CD4-positive, alpha-beta T cell (primary cell): Measurements from ENCODE around the gene HIRIP3. TPM values are rescaled to one million over a fixed set of nuclear protein-coding genes. Genes with fewer than 3 reads are reported as not detected.
"Not testable (repeated sequence)": the region's sequence is repeated elsewhere in the genome, so short reads cannot be mapped to it uniquely, and the experiment has no call there.

ENCODE experiments used
- ATAC-seq: fragments of 200-7000 bp; cut with Tn5 transposase; one replicate; pipeline ENCODE4 v1.10.0; 2022; ENCODE audit warnings: mild to moderate bottlenecking; ENCODE audit not compliant: poor library complexity
- CTCF ChIA-PET: fragments of 350-600 bp; sonication (Branson Sonifier 250); formaldehyde crosslinking; loops from one replicate; lab custom pipeline; 2021; ENCODE audit warnings: antibody characterized with exemption, inconsistent platforms; lab: Charles Lee
- POLR2A ChIA-PET: fragments of 350-600 bp; sonication (Branson Sonifier 250); formaldehyde crosslinking; loops from one replicate; lab custom pipeline; 2021; ENCODE audit warnings: antibody characterized with exemption, inconsistent platforms; lab: Charles Lee
- DNase-seq, 14 experiments: peaks; one replicate each; pipeline ENCODE4 v3.0.0-alpha.2; 2013 to 2020; ENCODE audit warnings: mixed read lengths in 2 of 14
- H3K27ac ChIP-seq, 2 donors: one replicate each; pipeline versions ENCODE4 v1.5.1 to v1.7.0; 2013; ENCODE audit warnings: low read length in 2 of 2, low read depth in 1 of 2, mild to moderate bottlenecking in 1 of 2
- H3K27me3 ChIP-seq, 2 experiments: 1 replicate in 1 of 2; 2 replicates in 1 of 2; pipeline versions ENCODE4 v1.6.1 to v1.7.0; 2013; ENCODE audit warnings: low read length in 2 of 2, control low read depth in 1 of 2, mild to moderate bottlenecking in 1 of 2, moderate library complexity in 1 of 2; ENCODE audit not compliant: insufficient read depth in 2 of 2, control insufficient read depth in 1 of 2
- H3K36me3 ChIP-seq: one replicate; pipeline ENCODE4 v1.6.1; 2013; ENCODE audit warnings: low read length, control low read depth; ENCODE audit not compliant: insufficient read depth
- H3K4me1 ChIP-seq: one replicate; pipeline ENCODE4 v1.6.1; 2013; ENCODE audit warnings: low read length, control low read depth; ENCODE audit not compliant: insufficient read depth
- H3K4me3 ChIP-seq: one replicate; pipeline ENCODE4 v1.5.1; 2013; ENCODE audit warnings: mild to moderate bottlenecking, low read length, moderate library complexity
- H3K9me3 ChIP-seq, 2 experiments: 1 replicate in 1 of 2; 2 replicates in 1 of 2; pipeline versions ENCODE4 v1.6.1 to v1.7.0; 2013; ENCODE audit warnings: low read length in 2 of 2, mild to moderate bottlenecking in 2 of 2, control low read depth in 1 of 2, moderate library complexity in 1 of 2; ENCODE audit not compliant: control insufficient read depth in 1 of 2, insufficient read depth in 1 of 2
- H3K27ac Mint-ChIP-seq: one replicate; pipeline ENCODE4 v1.8.0; 2020; ENCODE audit warnings: mixed read lengths
- H3K27me3 Mint-ChIP-seq: one replicate; pipeline ENCODE4 v1.8.0; 2021; ENCODE audit warnings: mixed read lengths
- H3K36me3 Mint-ChIP-seq: one replicate; pipeline ENCODE4 v1.8.0; 2021; ENCODE audit warnings: low read depth, mixed read lengths
- H3K4me1 Mint-ChIP-seq: one replicate; pipeline ENCODE4 v1.8.0; 2021; ENCODE audit warnings: low read depth, mixed read lengths
- H3K4me3 Mint-ChIP-seq: one replicate; pipeline ENCODE4 v1.8.0; 2020; ENCODE audit warnings: mild to moderate bottlenecking, mixed read lengths
- H3K9me3 Mint-ChIP-seq: one replicate; pipeline ENCODE4 v1.8.0; 2020; ENCODE audit warnings: mixed read lengths
- intact Hi-C, 2 experiments: fragments of 100-400 bp; cut with DNase I in 1 of 2; cut with micrococcal nuclease in 1 of 2; formaldehyde crosslinking; loops; one replicate each; pipeline versions ENCODE4 v1.15.1 to v1.9.0; 2023 to 2025; cut with DNase I, micrococcal nuclease
- total RNA-seq, 174 experiments: library from RNA in 2 of 174; stranded (reverse) in 2 of 174; gene quantifications; one replicate each; pipeline ENCODE4 v1.2.3 and lab custom pipeline; 2021 to 2026
- TF ChIP-seq, protein P1 (sequence below): fragments of 200-600 bp; IDR thresholded peaks from one replicate; pipeline ENCODE4 v1.8.0; 2022; ENCODE audit warnings: antibody characterized with exemption, mild to moderate bottlenecking

The HIRIP3 gene
- total RNA-seq, 2 experiments from 2014 or later: 8.5 to 11.8 TPM

DNA sequence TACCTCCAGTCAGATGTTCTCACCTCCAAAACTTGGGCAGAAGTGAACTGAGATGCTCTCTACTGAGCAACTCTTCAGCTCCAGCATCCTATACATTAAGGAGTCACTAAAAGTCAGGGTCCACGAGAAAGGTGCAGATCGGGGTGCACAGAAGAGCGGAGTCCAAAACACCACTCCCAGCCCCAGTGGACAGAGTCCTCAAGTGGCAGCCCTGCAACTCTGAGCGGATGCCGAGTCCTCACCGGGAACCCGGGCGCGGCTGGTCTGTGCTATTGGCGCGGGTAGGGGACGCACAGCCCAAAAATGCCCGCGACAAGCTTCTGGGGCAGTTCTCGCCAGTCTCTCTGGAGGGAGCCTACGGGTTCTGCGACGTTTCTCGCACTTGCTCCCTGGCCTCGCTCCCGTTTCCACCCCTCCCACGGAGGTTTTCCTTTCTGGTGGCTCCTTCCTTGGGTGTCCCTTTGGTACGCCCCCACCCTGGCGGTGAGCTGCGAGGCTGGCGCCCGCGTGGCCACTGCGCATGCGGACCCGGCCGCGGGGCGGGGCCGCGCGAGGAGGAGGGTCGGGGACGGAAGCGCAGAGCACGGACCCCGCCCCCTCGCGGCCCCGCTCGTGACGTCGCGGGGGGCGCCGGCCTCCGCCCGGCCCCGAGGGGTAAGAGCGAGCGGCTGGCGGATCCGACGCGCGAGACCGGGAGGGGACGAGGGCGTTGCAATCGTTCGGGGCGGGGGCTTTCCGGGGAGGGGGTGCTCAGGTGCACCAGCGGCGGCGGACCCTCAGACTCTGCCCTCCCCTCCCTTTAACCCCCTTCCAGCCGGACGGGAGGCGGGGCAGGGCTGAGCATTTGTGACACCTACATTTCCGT lies 33.7 kb downstream of the HIRIP3 start, which contains the start of gene TMEM219:
TMEM219 (plus strand) TSS at position 601 of the 865 bp plus-strand sequence. CDS start 1,065 bp downstream, outside the sequence.
- no peaks in the 10 kb centered on the region for H3K9me3 Mint-ChIP-seq
- H3K36me3 Mint-ChIP-seq: peaks cover 9% of the 10 kb centered on the region
- H3K36me3 ChIP-seq: no peaks in the 10 kb centered on the region
- H3K4me1 Mint-ChIP-seq: peaks cover 31% of the 10 kb centered on the region
- peak within 1 kb of the TSS; percentile 88 for H3K4me3 ChIP-seq
- ChIA-PET CTCF (interaction anchor here (1.0 to 2.2 kb wide), 9 partner anchors 11 to 154 kb away, joined by 3 to 17 read pairs (median 4); partner anchors contain the start of genes ASPHD1, PAGR1, SEZ6L2 and TAOK2), POLR2A (interaction anchor here (0.9 to 3.4 kb wide), 17 partner anchors 11 to 222 kb away, joined by 3 to 69 read pairs (median 5); partner anchors contain the start of genes ALDOA, ASPHD1, CDIPT and CORO1A)
- intact Hi-C loops: loop anchor here (1.0 to 2.0 kb wide), 6 partner anchors 12 to 98 kb away; partner anchors contain the start of genes ASPHD1 (in 1 of the 2), CDIPT (in 1 of the 2), HIRIP3 (in 1 of the 2) and KCTD13 (in 1 of the 2)
- H3K27ac Mint-ChIP-seq: peak within 1 kb of the TSS; percentile 91
- peak; percentile 83 for ATAC-seq
- H3K4me3 Mint-ChIP-seq: peak within 1 kb of the TSS; percentile 93
- TF ChIP-seq, protein P1, sequence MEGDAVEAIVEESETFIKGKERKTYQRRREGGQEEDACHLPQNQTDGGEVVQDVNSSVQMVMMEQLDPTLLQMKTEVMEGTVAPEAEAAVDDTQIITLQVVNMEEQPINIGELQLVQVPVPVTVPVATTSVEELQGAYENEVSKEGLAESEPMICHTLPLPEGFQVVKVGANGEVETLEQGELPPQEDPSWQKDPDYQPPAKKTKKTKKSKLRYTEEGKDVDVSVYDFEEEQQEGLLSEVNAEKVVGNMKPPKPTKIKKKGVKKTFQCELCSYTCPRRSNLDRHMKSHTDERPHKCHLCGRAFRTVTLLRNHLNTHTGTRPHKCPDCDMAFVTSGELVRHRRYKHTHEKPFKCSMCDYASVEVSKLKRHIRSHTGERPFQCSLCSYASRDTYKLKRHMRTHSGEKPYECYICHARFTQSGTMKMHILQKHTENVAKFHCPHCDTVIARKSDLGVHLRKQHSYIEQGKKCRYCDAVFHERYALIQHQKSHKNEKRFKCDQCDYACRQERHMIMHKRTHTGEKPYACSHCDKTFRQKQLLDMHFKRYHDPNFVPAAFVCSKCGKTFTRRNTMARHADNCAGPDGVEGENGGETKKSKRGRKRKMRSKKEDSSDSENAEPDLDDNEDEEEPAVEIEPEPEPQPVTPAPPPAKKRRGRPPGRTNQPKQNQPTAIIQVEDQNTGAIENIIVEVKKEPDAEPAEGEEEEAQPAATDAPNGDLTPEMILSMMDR: peak; percentile 32
- peaks cover 23% of the 10 kb centered on the region for H3K4me1 ChIP-seq
- no peaks in the 10 kb centered on the region for H3K9me3 ChIP-seq
- no peaks in the 10 kb centered on the region for H3K27me3 Mint-ChIP-seq
- DNase-seq: peak; percentile 87 to 97 (median 94)
- H3K27ac ChIP-seq: peak within 1 kb of the TSS; percentile 77 to 92
- H3K27me3 ChIP-seq: no peaks in the 10 kb centered on the region

DNA sequence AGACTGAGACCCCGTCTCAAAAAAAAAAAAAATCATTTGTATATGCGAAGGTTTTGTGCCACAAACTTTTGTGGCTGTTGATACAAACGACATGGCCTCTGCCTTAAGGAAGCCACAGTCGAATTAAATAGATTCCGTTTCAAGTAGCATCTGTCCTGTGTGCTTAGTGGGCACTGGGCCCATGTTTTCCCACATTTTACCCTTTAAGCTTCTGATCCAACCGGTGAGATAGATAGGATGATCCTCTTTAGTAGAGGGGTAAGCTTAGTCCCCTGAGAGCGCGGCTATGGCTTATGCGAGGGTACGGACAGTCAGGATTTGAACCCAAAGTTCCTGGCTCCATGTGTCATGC lies 34.3 kb downstream of the HIRIP3 start:
- ATAC-seq: no peak
- POLR2A ChIA-PET: interaction anchor here (0.9 to 3.4 kb wide), 18 partner anchors 12 to 717 kb away, joined by 3 to 69 read pairs (median 5); partner anchors contain the start of genes ASPHD1, CDIPT, CORO1A and HIRIP3
- CTCF ChIA-PET: interaction anchor here (1.0 to 2.2 kb wide), 7 partner anchors 11 to 145 kb away, joined by 3 to 17 read pairs (median 3); partner anchors contain the start of genes PAGR1 and TAOK2
- Histone ChIP-seq H3K36me3 (no peaks in the 10 kb centered on the region), H3K9me3 (no peaks in the 10 kb centered on the region), H3K27me3 (no peaks in the 10 kb centered on the region), H3K27ac (peak overlapping the region; percentile 62 to 77), H3K4me3 (peak overlapping the region; percentile 88), H3K4me1 (peaks cover 23% of the 10 kb centered on the region)
- Mint-ChIP-seq H3K27me3 (no peaks in the 10 kb centered on the region), H3K36me3 (peaks cover 9% of the 10 kb centered on the region), H3K27ac (peak overlapping the region; percentile 91), H3K4me3 (peak overlapping the region; percentile 92), H3K9me3 (no peaks in the 10 kb centered on the region), H3K4me1 (peaks cover 29% of the 10 kb centered on the region)
- DNase-seq: no peak
- intact Hi-C loops: loop anchor here in 1 of 2 experiments (1.0 kb wide), 1 partner anchor 35 kb away; the partner anchor contains the start of gene KCTD13
- TF ChIP-seq, protein P1: no peak

DNA sequence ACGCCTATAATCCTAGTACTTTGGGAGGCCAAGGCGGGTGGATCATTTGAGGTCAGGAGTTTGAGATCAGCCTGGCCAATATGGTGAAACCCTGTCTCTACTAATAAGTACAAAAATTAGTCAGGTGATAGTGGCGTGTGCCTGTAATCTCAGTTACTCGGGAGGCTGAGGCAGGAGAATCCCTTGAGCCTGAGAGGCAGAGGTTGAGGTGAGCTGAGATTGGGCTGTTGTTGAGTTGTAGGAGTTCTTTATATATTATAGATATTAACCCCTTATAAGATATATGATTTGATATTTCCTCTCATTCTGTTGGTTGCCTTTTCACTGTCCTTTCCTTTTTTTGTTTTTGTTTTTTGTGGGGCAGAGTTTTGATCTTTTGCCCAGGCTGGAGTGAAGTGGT lies 35.6 kb downstream of the HIRIP3 start:
- H3K9me3 Mint-ChIP-seq, H3K27ac Mint-ChIP-seq, H3K36me3 ChIP-seq, H3K27me3 Mint-ChIP-seq, ATAC-seq, DNase-seq, H3K4me3 ChIP-seq, intact Hi-C loops, H3K27ac ChIP-seq, H3K36me3 Mint-ChIP-seq, H3K9me3 ChIP-seq, H3K27me3 ChIP-seq: not testable (repeated sequence)
- CTCF ChIA-PET: interaction anchor here (0.9 kb wide), 1 partner anchor 33 kb away, joined by 3 read pairs; no protein-coding TSS in a partner anchor
- Mint-ChIP-seq H3K4me1 (peaks cover 23% of the 10 kb centered on the region), H3K4me3 (peak overlapping the region; percentile 71)
- POLR2A ChIA-PET: interaction anchor here (0.9 kb wide), 1 partner anchor 31 kb away, joined by 4 read pairs; no protein-coding TSS in a partner anchor
- H3K4me1 ChIP-seq: peaks cover 23% of the 10 kb centered on the region
